OCI-LY7 (cell line): Measurements from ENCODE around the gene TRIO. TPM values are rescaled to one million over a fixed set of nuclear protein-coding genes. Genes with fewer than 3 reads are reported as not detected.

Experiments used
- BruUV-seq: library from RNA; stranded (reverse); fragments of 400-500 nt; replicated peaks from 2 replicates; lab custom pipeline; 2021; lab: Mats Ljungman, UMichigan
- CTCF ChIA-PET: fragments of 300-600 bp; sonication (Branson Sonifier 250); formaldehyde crosslinking; loops from one replicate; lab custom pipeline; 2022; ENCODE audit warnings: antibody characterized with exemption; ENCODE audit not compliant: unreplicated experiment; lab: Charles Lee
- POLR2A ChIA-PET: fragments of 300-600 bp; sonication (Branson Sonifier 250); formaldehyde crosslinking; loops from one replicate; lab custom pipeline; 2022; ENCODE audit warnings: antibody characterized with exemption; lab: Charles Lee
- DNase-seq: peaks from one replicate; pipeline ENCODE4 v3.0.0-alpha.2; 2015; ENCODE audit warnings: low spot score
- H2AFZ ChIP-seq: fragments of 200-600 bp; sonication (generic), shearing (Covaris generic); 2 replicates; pipeline ENCODE4 v1.6.1; 2014; ENCODE audit warnings: mild to moderate bottlenecking, antibody characterized with exemption, low read length, moderate library complexity
- H3K27ac ChIP-seq: fragments of 200-600 bp; sonication (generic); 2 replicates; pipeline ENCODE4 v1.5.1; 2014; ENCODE audit warnings: mixed run types, low read depth, mild to moderate bottlenecking, moderate library complexity, low read length, inconsistent platforms; ENCODE audit not compliant: poor library complexity, severe bottlenecking
- H3K36me3 ChIP-seq: fragments of 200-600 bp; sonication (generic); 2 replicates; pipeline ENCODE4 v1.6.1; 2014; ENCODE audit warnings: mild to moderate bottlenecking, antibody characterized with exemption, low read length, moderate library complexity, mixed read lengths; ENCODE audit not compliant: insufficient read depth
- H3K4me1 ChIP-seq: fragments of 200-600 bp; sonication (generic); 2 replicates; pipeline ENCODE4 v1.5.1; 2014; ENCODE audit warnings: mild to moderate bottlenecking, low read length; ENCODE audit not compliant: insufficient read depth, poor library complexity, severe bottlenecking
- H3K4me2 ChIP-seq: fragments of 200-600 bp; sonication (generic); 2 replicates; pipeline ENCODE4 v1.6.1; 2014; ENCODE audit warnings: mild to moderate bottlenecking, low read length
- H3K4me3 ChIP-seq: fragments of 200-600 bp; sonication (generic); 2 replicates; pipeline ENCODE4 v1.5.1; 2014; ENCODE audit warnings: mild to moderate bottlenecking, low read depth, low read length; ENCODE audit not compliant: poor library complexity, severe bottlenecking
- H3K79me2 ChIP-seq: fragments of 200-600 bp; sonication (generic); 2 replicates; pipeline ENCODE4 v1.6.1; 2016; ENCODE audit warnings: low read depth, mild to moderate bottlenecking, low read length, moderate library complexity, mixed read lengths; ENCODE audit not compliant: insufficient read depth
- H3K9me2 ChIP-seq: fragments of 200-600 bp; sonication (generic); 2 replicates; pipeline ENCODE4 v1.6.1; 2016; ENCODE audit warnings: mild to moderate bottlenecking, low read length, mixed read lengths; ENCODE audit not compliant: insufficient read depth
- H3K9me3 ChIP-seq: fragments of 200-600 bp; sonication (generic); 2 replicates; pipeline ENCODE4 v1.6.1; 2014; ENCODE audit warnings: mild to moderate bottlenecking, mixed run types, low read length, mixed read lengths
- H4K20me1 ChIP-seq: fragments of 200-600 bp; sonication (generic); 2 replicates; pipeline ENCODE4 v1.6.1; 2014; ENCODE audit warnings: mild to moderate bottlenecking, antibody characterized with exemption, low read length, moderate library complexity, mixed read lengths; ENCODE audit not compliant: insufficient read depth
- EZH2phosphoT487 ChIP-seq: fragments of 200-600 bp; sonication (generic); IDR thresholded peaks from 2 replicates; pipeline ENCODE4 v1.6.1; 2018; ENCODE audit warnings: low read depth, borderline replicate concordance, mild to moderate bottlenecking, mixed run types, antibody characterized with exemption, low read length, moderate library complexity, mixed read lengths
- intact Hi-C: fragments of 100-400 bp; cut with micrococcal nuclease; formaldehyde crosslinking; loops from one replicate; pipeline ENCODE4 v1.10.0; 2022; ENCODE audit not compliant: unreplicated experiment
- total RNA-seq, 2 experiments: library from RNA; depleted of rRNA in 1 of 2; stranded (reverse); fragments of >200 nt in 1 of 2; shearing (Covaris generic) in 1 of 2; gene quantifications; 2 replicates each; pipeline ENCODE4 v1.2.3, GENCODE V29; 2014 to 2022
- TF ChIP-seq, protein P1 (sequence below): fragments of 200-600 bp; sonication (generic); conservative IDR thresholded peaks from 2 replicates; pipeline ENCODE4 v1.5.1; 2014; ENCODE audit warnings: mild to moderate bottlenecking, antibody characterized with exemption, low read length, moderate library complexity, mixed read lengths

TRIO gene
- total RNA-seq, 2 experiments from 2014 or later = 35.8 to 55.1 TPM

DNA sequence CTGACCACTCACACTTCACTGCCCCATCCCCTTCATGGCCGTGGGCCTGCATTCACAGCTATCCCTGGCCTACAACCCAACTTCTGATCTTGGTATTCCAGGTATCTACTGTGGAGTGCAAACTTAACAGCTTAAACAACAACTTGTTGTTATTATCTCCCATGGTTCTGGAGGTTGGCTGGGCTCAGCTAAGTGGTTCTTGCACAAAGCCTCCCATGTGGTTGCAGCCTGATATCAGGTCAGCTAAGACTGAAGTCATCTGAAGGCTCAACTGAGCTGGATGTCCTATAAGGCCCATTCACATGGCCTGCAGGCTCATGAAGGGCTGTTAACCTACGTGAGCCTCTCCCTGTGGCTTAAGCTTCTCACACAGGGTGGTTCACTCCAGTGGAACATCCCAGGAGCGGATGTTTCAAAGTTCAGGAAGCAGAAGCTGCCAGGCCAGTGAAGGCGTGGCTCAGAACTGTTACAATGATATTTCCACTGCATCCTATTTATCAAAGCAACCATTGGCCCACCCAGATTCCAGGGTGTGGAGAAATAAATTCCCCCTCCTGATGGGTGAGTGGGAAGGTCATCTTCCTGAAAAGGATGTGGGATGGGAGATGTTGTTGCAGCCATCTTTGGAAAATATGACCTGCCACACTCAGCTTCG is 30.0 kb upstream of the TRIO start:
- ChIA-PET CTCF (interaction anchor here (0.6 kb wide), 1 partner anchor 157 kb away, joined by 3 read pairs; no protein-coding TSS in a partner anchor), POLR2A (interaction anchor here (1.1 kb wide), 1 partner anchor 35 kb away, joined by 3 read pairs; no protein-coding TSS in a partner anchor)
- TF ChIP-seq, protein P1, sequence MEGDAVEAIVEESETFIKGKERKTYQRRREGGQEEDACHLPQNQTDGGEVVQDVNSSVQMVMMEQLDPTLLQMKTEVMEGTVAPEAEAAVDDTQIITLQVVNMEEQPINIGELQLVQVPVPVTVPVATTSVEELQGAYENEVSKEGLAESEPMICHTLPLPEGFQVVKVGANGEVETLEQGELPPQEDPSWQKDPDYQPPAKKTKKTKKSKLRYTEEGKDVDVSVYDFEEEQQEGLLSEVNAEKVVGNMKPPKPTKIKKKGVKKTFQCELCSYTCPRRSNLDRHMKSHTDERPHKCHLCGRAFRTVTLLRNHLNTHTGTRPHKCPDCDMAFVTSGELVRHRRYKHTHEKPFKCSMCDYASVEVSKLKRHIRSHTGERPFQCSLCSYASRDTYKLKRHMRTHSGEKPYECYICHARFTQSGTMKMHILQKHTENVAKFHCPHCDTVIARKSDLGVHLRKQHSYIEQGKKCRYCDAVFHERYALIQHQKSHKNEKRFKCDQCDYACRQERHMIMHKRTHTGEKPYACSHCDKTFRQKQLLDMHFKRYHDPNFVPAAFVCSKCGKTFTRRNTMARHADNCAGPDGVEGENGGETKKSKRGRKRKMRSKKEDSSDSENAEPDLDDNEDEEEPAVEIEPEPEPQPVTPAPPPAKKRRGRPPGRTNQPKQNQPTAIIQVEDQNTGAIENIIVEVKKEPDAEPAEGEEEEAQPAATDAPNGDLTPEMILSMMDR = no peak
- TF ChIP-seq EZH2phosphoT487 = no peak
- intact Hi-C loops = no loop called here
- Histone ChIP-seq H3K4me2 (no peak overlapping the region), H3K9me3 (no peaks in the 10 kb centered on the region), H4K20me1 (no peaks in the 10 kb centered on the region), H3K36me3 (no peaks in the 10 kb centered on the region), H3K4me3 (no peak overlapping the region), H3K4me1 (no peaks in the 10 kb centered on the region), H3K9me2 (no peaks in the 10 kb centered on the region), H2AFZ (no peak overlapping the region), H3K27ac (no peak overlapping the region), H3K79me2 (no peaks in the 10 kb centered on the region)
- DNase-seq = no peak
- BruUV-seq = no TSS peak

DNA sequence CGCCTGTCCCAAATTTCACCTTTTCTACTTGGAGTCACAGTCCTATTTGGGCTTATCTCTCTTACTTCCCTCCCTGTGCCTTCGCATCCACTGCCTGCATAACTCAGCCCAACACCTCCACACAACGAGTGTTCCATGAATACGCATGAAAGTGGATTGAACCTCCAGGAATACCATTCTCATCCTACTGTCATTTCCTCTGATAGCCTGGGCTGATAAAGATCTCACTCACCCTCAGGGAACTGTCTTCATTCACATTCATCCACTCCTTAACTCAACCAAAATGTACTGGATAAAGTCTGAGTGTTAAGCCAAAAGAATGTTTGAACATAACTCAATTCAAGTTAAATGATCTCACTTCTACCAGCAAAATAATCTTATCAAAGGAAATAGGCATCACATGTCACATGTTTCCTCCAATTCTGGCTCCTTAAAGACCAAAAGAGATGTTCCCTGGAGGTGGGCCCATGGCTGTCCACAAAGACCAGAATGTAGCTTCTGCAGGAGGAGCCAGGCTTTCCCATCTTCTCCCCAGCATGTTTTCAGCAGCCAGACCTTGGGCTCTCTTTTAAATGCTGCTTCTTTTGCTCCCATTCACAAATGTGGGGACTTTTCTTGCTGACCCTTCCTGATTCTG is 28.4 kb upstream of the TRIO start:
- no peak overlapping the region for H3K4me2 ChIP-seq
- H4K20me1 ChIP-seq = no peaks in the 10 kb centered on the region
- H3K27ac ChIP-seq = no peak overlapping the region
- no peaks in the 10 kb centered on the region for H3K9me3 ChIP-seq
- no peak for DNase-seq
- ChIA-PET POLR2A (no interaction called here), CTCF (no interaction called here)
- H3K9me2 ChIP-seq = no peaks in the 10 kb centered on the region
- no TSS peak for BruUV-seq
- H3K4me1 ChIP-seq = no peaks in the 10 kb centered on the region
- H2AFZ ChIP-seq = no peak overlapping the region
- no peaks in the 10 kb centered on the region for H3K79me2 ChIP-seq
- no peaks in the 10 kb centered on the region for H3K36me3 ChIP-seq
- TF ChIP-seq EZH2phosphoT487 = no peak
- TF ChIP-seq, protein P1 = no peak
- no peak overlapping the region for H3K4me3 ChIP-seq
- intact Hi-C loops = no loop called here

DNA sequence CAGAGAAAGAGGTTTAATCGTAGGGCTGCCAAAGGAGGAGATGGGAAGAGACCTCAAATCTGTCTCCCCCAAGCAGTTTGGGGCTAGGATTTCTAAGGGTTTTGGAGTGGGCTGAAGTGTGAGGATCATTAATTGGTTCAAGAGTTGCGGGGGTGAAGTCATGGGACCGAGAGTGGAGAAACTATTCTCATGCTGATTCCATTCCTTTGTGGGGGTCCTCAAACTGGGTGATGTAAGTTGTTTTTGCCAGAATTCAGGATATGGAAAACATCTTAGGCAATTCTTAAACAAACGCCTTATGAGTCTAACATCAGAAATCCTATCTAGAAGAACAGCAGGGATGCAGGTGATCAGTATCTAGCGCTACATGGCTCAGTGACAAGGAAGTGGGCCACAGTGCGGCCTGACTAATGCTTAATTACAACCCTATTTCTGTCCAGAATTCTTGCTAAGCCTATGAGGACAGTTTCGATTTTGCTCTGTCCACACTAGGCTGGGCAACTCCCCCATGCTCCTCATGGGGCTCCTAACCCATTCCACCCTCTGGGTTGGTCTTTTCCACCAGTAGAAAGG is 27.7 kb upstream of the TRIO start:
- CTCF ChIA-PET = no interaction called here
- Histone ChIP-seq H3K9me2 (no peaks in the 10 kb centered on the region), H3K79me2 (no peaks in the 10 kb centered on the region), H3K4me1 (no peaks in the 10 kb centered on the region), H4K20me1 (no peaks in the 10 kb centered on the region), H2AFZ (no peak overlapping the region), H3K9me3 (no peaks in the 10 kb centered on the region), H3K27ac (no peak overlapping the region), H3K4me3 (no peak overlapping the region), H3K36me3 (no peaks in the 10 kb centered on the region), H3K4me2 (no peak overlapping the region)
- POLR2A ChIA-PET = no interaction called here
- intact Hi-C loops = no loop called here
- no TSS peak for BruUV-seq
- TF ChIP-seq, protein P1 = no peak
- TF ChIP-seq EZH2phosphoT487 = no peak
- no peak for DNase-seq
